AG09319 (cell line): ENCODE measurements around the gene GRK5.

Source experiments
- DNase-seq: peaks from one replicate; pipeline ENCODE4 v3.0.0-alpha.2; 2010; ENCODE audit warnings: low read depth; ENCODE audit errors: extremely low read depth
- CTCF ChIP-seq: IDR thresholded peaks from 2 replicates; pipeline ENCODE4 v1.5.1; 2011; ENCODE audit warnings: low read depth, mild to moderate bottlenecking, inconsistent platforms, low read length, moderate library complexity

GRK5 gene

GRCh38 chr10:119365773-119366599, 158.6 kb downstream of the GRK5 start:
- DNase-seq = no peak
- TF ChIP-seq CTCF = no peak

DNA sequence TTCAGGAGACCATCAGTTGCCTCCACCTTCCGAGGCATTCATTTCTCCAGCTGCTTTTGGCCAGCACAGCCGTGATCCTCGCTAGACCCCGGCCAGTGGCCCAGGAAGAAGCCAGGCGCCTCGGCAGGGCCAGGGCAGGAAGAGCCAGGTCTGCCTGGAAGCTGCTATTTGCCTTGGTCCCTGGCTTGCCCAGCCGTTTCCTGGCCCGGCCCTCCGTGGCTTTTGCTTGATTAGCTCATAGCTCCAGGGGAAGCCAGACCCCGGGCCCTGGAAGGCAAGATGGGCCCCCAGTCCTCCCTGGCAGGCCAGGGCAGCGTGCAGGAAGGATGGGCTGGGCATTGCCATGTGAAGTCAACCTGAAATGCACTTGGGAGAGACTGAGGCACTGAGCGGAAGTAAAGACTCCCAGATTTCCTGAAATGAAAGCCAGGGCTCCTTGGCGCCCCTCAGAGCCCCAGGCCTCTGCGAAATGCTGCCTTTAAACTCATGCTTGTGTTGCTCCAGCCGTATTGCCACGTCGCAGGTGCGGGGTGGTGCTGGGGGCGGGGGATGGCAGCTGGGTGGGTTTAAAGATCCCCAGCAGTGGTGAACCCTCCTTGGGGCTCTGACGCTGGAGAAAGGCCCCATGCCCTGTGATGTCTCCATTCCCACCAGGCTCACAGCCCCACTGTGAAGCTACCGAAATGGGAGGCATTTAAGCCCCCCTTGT, 160.6 kb downstream of the GRK5 start:
- no peak for DNase-seq
- TF ChIP-seq CTCF = no peak

DNA sequence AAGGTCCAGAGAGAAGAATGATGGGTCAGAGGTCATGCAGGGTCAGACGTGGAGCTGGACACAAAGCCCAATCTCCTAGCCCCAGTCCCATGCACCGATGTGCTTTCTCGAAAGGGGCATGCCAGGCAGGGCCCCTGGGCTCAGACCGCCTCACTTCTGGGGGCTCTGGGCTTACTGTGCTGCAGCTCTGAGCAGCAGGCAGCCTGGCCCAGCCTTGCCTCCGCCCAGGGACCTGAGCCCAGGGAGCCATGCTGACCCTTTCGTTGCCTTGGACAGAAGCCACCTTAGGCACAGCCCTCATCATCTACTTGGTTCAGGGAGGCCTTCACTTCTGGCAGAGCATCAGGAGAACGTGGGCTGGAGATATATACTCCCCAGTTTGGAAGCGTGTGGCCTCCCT, 161.2 kb downstream of the GRK5 start:
- no peak for TF ChIP-seq CTCF

DNA sequence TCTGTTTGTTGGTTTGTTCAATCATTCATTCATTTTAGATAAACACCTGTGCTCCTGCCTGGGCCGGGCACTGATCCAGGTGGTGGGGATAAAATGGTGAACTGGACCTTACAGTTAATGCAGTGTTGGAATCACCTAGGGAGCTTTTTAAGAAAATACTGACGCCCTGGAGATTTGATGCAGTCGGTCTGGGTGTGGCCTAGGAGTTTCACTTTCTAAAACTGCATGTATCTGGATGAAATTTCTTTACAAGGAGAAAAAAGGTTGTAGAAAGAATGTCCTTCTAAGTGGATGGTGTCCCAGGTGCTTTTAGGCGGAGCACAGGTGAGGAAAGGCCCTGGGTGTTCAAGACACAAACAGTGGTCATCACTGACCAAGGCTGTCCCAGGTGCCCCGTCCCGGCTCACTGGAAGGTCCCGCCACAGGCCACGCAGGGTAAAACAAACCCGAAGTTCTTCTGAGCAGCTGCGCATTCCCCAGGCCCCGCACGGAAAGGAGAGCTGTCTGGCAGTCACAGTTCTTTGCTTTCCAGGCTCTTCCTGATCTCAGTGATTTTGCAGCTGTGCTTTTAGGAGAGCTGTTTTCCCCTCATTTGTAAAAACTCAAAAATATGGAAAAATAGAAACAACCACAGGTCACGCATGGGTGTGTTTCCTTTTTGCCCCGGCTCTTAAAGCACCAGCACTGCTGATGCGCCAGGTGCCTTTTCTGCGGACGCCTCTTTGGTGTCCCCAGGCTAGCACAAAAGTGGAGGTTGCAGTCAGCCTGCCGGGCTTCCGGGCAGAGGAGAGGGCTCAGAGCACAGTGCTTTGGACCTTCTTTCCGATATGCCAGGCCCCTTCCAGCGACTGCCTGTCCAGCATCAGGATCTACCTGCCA, 161.9 kb downstream of the GRK5 start:
- peak; percentile 53 for DNase-seq
- TF ChIP-seq CTCF = no peak

More for the DNA sequence above, 161.2 kb downstream of the GRK5 start:
- no peak for DNase-seq

- DNase-seq = peak; percentile 84
- TF ChIP-seq CTCF = no peak
Observed at GRCh38 chr10:119370111-119370741, 162.9 kb downstream of the GRK5 start.

DNA sequence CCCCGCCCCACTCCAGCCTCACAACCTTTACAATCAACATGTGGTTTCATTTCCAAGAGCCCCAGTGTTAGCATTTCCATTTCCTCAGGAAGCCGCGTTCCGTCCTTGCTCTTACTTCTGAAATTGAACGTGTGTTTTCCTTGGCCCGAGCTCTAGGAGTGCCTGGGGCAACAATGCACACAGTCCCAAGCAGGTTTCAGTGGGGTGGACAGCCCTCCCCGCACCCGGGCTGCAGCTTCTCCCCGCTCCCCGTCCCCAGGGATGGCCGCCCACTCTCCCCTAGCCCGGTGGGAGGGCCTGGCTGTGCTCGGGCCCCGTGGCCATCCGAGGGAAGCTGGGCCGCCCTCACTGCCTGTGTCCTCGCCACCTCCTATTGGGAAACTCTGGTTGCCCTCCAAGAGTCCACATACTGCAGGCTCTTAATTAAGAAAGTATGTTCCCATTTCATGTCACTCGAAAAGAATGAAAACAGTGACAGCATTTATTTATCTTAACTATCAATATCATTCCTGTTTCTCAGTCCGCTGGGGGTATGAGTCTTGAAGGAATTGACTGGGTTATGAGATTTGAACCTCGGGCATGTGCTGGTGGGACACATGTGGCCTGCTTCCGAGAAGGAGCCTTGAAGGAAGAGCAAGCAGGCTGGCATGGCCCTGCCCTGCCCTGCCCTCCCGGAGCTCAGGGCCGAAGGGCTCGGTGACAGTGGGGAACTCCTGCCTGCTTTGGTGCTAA, 163.8 kb downstream of the GRK5 start:
- no peak for TF ChIP-seq CTCF
- peak; percentile 93 for DNase-seq
